NK-92 treated with Interleukin-12 subunit alpha and Interleukin-12 subunit beta, amount 100 ng/mL, for 24 hours (cell line): ENCODE results near the gene COL27A1.

Experiments used
- DNase-seq: peaks from one replicate; lab custom pipeline; 2025; lab: John Stamatoyannopoulos, UW

The COL27A1 gene

DNA sequence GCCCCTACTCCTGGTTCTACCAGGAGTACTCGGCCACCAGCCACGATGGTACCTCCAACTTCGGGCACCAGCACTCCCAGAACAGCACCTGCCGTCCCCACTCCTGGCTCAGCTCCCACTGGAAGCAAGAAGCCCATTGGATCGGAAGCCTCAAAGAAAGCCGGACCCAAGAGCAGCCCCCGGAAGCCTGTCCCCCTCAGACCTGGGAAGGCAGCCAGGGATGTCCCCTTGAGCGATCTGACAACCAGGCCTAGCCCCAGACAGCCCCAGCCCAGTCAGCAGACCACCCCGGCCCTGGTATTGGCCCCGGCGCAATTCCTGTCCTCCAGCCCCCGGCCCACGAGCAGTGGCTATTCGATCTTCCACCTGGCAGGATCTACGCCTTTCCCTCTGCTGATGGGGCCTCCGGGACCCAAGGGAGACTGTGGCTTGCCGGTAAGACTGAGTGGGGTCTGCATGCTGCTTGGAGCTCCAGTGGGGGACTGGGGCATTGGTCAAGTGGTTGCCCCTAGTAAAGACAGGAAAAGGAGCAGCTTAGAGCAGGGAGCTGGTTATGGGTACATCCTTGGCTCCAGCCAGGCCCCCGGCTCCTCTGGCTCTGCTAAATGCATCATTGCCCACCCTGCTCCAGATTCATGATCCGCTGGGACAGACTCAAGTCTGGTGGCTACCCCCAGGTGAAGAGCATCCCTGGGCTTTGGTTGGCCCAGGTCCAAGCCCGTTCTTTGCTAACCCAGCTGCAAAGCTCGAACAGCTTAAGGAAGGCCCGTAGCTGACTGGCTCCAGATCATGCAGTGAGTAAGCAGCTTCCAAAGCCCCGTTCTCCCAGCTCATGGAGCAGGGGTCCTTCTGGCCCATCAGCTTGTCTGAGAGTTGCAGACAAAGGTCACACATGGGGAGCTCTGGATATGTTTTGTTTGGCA lies 14.0 kb downstream of the COL27A1 start:
- no peak for DNase-seq

DNA sequence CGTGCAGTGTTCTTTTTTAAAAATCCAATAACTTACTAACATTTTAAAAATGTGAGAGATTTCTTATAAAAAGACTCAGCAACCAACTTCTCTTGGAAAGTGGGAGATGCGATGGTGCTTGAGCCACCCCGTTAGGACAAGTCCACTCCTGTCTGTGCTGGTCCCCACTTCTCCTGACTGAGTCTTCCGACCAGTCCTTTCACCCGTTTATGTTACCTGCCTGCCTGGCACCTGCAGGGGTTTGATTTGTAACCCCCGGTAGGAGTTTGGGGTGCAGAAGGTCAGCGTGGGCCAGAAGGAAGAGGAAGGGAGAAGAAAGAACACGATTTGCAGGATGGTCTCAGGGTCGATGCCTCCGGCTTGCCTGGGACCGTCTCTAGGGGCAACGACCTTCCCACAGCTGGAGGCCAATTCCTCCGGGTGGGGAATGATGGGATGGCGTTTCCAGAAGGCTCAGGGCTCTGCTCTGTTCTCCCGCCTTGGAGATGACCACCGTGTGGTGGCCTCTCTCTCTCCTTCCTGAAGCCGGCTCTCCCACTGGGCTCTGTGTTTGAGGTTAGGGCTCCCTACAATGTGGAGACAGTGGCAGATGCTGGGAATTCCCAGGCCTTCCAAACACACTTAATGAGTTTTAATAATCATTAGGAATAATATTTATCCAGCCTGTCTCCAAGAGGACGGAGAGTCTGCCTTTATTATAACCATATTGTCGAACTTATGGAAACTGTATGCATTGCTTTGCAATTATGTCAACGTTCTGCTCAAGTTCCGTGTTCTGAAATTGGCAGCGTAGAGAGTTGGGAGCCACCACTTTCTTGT lies 14.8 kb downstream of the COL27A1 start:
- no peak for DNase-seq

DNA sequence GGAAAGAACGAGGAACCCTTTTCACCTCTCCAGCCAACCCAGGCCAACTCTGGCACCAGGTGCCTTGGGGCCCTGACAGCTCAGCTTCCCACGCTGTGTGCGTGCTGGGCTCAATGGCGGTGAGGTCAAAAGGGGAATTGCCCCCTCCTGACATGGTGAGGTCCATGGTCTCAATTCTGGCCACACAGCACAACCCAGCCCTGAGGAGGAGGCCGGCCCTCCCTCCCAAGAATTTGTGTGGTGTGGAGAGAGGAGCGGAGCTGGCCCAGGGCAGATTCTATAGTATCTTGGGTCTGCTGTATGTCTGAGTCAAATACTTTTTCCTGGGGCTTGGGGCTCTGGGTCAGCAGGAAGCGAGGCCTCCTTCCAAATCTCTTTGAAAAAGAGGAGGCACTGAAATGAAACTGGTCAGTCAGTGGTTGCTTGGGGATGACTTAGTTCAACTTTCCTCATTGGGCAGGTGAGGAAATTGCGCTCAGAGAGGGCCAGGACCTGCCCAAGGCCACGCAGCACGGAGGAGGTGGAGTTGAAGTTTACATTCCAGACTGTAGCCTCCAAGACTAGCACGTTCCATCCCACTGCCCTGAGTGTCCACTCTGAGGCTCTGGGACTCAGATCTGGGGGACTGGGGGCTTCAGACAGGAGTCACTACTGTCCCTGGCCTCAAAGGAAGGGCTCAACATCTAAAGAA lies 15.6 kb downstream of the COL27A1 start:
- DNase-seq, result no peak

DNA sequence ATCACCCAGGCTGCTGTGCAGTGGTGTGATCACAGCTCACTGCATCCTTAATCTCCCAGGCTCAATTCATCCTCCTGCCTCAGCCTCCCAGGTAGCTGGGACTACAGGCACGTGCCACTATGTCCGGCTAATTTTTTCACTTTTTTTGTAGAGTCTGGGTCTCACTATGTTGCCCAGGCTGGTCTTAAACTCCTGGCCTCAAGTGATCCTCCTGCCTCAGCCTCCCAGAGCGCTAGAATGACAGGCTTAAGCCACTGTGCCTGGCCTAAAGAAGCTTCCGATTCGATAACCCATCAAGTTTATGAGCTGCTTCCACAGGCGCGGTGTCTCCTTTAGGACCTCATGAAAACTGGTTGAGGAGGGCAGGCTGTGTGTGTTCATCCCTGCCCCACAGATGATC lies 16.2 kb downstream of the COL27A1 start:
- DNase-seq, result no peak

DNA sequence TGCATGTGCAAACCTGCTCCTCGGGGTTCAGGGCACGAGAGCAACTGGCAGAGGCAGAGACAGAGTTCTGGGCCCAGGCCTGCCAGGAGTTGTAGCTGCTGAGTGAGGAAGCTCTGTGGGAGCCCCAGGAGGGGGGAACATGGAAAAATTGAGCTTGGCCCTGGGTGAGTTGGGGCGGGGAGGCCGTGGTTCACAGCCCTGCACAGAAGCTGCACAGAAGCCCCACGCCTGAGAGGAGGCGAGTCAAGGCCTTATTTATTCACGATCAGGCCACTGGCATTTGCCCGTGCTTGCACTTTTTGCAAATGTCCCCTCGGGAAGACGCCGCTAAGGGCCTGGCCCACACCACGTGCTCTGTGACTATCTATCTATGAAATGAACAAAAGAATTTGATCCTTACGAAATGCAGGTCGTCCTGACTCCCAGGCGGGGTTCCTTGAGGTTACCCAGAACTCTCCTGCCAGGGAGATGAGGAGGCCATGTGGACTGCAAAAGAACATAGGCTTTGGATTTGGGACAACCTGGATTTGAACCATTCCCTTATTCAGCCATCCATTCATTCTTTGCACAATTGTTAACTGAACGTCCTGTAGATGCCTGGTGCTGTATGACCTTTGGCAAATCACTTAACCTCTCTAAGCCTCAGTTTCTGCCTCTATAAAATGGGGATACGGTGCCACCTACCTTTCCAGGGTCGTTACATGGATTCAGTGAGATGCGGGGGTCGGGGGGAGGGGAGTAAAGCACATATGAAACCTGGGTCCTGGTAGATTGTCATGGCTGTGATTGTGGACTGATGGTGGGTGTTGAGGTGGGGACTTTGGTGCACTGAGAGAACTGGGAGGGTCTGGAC lies 17.9 kb downstream of the COL27A1 start:
- DNase-seq, result no peak

DNA sequence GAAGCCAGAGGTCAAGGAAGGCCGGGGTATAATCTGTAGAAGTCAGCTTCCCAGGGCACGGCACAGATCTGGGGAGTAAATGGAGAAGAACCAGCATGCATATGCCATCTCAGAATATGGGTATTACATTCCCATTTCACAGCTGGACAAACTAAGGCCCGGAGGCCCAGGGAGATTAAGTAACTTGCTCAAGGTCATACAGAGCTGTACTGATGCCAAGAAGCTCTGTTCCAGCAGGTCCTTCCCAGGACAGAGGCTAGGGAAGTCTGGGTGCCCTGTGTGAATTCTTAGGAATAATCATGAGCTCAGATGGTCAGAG lies 19.2 kb downstream of the COL27A1 start:
- no peak for DNase-seq

DNA sequence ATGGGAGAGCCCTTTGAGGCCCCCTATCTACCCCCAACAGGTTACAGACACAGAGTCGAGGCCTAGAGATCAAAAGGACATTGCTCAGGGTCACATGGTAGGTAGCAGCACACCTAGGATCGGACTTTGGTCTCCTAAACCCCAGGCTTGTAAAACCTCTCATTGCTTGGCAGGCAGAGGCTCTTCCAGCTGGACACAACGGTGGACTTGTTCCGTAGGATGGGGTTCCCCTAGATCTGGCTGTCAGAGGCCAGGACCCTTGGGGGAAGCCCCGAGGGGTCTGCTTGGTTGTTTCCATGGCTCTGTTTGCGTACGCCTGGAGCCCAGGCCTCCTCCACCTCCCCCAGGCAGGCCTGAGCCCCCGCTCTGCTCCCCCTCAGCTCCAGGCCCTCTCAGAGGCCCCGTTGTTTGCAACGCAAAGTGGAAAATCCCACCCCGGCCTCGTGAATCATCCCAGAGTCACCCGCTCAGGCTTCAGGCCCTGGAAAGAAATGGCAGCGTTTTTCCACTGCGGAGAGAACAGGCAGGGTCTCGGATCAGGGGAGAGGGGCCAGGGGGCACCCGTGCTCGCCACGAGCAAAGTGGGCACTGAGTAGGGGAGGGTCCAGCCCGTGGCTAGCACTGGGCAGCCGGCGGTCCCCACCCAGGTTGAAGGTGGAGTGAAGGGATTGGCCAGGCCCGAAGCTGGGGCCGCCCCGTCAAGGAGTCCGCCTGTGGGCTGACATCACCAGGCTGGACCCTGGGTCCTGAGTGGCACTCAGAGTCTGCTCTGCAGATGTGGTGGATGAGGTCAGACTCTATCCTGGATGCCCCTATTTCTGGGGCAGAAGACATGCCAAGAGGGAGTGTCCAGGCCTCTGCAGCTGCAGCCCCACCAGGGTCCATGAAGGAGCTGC lies 19.8 kb downstream of the COL27A1 start:
- no peak for DNase-seq

DNA sequence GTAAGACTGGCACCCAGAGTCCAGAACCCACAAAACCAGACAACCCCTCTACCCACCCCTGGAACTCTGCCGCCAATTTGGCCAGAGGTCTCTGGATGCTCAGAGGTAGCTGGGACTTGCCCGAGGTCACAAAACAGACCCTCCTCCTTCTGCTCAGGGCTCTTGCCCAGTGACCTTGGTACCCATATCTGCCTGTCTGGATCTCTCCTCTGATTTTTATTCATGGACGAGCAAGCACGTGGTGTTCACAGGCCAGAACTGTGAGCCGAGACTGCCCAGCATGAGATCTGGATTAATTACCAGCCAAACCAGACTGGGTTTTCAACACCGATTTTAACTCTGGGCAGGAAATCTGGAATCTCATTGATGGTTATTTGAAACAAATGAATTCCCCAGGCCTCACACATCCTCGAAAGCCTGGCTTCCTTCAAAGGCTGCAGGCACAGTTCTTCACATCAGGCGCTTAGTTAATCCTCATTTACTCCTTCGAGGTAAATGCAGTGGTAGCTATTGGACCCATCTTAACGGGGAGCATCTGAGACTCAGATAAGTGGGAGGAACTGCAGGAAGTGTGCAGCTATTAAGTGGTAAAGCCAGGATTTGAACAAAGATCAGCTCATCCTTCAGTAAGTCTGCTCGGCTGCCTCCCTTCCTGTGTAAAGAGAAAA lies 21.4 kb downstream of the COL27A1 start:
- DNase-seq, result no peak

DNA sequence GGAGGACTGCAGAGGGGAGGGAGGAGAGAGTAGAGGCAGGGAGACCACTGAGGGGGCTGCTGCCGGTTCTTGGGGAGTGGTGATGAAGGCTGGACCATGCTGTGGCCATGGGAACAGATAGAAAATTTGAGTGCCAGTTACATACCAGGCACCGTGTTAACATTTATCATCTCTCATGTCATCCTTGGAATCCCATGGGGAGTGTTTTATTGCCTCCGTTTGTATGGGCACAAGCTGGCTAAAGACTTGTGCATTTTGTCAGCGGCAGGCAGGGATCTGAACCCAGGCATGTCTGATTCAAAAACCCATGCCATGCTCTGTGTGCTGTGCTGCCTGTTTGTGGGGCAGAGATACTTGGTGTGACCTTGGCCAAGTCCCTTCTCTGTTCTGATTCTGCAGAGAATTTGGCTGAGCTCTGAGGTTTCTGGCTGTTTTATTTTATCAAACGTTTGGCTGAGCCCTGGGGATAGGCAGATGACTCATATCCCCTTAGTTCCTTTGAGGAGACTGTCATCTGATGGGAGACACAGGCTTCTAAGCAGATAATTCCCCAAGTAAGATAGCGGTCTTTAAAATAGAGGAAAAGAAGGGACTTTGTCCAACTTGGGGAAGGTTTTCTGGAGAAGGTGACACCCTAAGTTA lies 22.2 kb downstream of the COL27A1 start:
- DNase-seq, result no peak

DNA sequence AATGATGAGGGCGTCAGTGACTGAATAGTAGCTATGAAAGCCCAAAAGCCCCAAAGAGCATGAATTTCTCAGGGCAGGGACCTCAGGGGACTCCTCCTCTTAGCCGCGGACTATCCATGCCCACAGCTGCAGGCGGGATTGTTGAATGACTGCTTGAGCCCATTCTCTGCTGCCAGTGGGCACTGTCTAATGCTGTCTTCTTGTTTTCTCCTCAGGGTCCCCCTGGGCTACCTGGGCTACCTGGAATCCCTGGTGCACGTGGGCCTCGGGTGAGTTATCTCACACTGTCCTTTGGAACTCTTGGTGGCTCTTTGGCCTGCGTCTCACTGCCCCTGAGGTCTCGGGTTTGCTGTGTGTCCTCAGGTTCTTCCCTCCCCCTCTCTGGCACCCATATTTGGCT lies 22.7 kb downstream of the COL27A1 start:
- no peak for DNase-seq

DNA sequence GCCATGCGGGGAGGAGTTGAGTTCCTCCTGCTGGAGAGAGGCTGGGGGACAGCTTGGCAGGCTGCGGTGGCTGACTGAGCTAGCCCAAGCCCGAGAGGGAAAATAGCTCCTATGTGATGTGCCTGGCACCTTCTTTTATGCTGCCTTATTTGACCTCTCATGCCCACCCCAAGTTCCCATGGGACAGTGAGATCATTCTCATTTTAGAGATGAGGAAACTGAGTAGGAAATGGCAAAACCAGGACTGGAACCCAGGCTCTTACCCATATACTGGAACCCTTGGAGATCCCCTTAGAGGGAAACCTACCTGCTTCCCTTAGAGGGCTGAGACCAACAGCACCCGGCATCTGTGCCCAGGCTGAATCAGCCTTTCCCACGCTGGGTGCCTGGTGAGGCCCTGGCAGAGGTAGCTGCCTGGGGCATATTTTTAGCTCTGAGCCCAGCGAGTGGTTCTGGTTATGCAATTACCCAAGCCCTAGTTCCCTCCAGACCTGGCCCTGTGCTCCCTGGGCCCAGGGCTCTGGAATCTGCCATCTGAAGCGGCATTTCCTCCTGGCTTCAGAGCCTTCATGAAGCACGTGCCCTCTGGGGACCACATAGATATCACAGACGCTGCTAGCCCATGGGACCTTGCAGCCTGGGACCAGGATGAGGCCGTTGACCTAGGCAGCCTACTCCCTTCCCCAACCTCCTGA lies 23.6 kb downstream of the COL27A1 start:
- DNase-seq, result no peak

DNA sequence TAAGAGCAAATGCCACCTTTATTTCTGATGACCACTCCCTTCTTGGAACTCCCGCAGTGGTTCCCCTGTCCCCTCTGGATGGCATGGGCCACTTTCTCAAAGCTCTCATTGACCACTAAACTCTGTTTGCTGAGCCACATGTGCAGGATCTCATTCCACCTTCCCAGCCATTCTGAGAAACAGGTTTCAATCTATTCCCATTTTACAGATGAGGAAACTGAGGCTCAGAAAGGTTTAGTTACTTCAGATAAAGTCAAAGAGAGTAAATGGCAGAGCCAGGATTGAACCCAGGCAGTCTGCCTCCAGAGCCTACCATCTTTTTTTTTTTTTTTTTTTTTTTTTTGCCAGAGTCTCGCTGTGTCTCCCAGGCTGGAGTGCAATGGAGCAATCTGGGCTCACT lies 24.2 kb downstream of the COL27A1 start:
- DNase-seq, result no peak

DNA sequence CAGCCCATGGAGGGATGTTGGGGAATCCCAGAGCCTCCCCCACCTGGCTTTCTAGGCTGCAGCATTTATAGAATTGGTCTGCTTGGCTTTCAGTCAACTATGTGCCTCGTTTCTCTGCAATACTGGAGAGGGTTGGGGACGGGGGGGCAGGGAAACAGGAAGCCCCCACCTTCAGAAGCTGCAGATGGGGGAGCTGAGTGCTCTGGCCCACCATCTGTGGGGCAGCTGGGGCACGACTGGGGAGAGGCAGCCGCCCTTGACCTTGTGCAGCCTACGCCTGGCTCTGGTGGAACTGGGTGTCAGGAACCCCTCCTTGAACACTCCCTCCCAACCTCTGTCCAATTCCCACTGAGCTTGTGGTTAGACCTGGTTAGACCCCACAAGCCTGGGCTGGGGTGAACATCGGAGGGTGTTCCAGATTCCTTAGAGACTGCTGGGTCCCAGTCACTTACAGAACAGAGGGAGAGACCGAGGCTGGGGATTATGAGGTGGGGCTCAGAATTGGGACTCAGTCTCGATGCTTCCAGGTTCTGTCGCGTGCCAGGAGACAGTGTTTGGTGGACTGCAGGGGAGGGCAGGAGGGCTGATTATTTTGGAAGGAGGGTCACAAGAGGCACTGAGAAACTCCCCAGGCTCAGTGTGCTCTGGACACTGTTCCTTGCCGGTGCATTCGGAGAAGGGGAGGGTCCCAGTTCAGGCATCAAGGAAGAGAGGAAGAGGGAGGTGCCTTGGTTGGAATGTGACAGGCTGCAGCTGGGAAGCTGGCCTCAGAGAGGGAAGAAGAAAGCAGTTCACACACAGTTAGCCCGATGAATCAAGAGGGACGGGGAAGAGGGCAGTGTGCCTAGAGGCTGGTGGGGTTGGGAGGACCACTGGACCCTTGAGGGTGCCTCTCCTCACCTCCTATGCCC lies 25.6 kb downstream of the COL27A1 start:
- DNase-seq, result no peak

DNA sequence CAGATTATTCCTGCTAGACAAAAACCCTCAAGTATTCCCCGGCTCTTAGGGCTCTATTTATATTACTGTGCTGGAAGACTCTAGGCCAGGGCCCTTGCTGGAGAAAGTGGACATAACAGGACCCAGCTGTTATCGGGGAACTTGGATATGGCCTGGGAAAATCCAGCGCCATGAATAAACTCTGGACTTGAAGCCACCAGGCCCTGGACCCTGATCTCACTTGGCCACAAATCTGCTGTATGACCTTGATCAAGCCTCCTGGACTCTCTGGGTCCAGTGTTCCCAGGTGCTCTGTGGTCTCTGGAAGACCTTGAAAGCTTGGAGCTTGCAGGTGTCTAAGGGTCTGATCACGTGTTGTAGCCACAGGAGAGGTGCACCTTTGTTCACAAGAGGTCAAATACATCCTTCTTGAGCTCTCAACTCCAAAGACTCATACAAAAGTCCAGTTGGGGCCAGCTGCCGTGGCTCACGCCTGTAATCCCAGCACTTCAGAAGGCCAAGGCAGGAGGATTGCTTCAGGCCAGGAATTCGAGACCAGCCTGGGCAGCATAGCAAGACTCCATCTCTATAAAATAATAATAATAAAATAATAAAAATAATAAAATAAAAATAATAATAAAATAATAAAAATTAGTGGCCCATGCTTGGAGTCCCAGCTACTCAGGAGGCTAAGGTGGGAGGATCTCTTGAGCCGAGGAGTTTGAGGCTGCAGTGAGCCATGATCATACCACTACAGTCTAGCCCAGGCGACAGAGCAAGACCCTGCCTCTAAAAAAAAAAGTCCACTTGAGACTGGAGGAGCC lies 26.5 kb downstream of the COL27A1 start:
- DNase-seq, result no peak

DNA sequence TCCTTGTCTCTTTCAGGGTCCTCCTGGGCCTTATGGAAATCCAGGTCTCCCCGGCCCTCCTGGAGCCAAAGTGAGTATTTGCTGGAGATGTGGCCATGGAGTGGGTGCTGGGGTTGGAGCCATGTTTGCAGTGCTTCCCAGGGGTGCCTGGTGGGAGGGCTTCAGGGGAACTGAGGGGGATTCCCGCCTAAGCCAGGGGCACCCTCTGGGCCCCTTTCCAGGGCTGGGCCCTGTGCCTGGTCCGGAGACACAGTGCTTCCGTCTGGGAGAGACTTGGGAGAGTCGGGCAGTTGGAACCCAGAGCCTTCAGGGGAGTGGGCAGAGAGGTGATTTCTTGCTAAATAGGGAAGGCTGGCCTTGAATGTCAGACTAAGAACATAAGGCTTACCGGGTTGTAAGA lies 27.7 kb downstream of the COL27A1 start:
- no peak for DNase-seq

DNA sequence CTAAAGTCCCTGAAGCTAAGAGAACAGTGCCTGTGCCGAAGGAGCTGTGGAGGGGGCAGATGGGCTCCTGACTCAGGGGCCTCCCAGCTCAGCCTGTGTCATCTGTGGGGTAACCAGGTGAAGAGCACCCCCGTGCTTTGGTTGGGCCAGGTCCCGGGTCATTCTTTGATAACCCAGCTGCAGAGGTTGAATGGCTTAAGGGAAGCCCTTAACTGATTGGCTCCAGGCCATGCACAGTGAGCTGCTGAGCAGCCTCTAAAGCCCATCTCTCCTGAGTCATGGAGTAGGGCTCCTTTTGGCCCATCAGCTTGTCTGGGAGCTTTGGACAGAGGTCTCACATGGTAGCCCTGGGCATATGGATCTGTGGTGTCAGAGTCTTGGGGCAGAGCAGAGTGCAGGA lies 28.7 kb downstream of the COL27A1 start:
- DNase-seq, result no peak

DNA sequence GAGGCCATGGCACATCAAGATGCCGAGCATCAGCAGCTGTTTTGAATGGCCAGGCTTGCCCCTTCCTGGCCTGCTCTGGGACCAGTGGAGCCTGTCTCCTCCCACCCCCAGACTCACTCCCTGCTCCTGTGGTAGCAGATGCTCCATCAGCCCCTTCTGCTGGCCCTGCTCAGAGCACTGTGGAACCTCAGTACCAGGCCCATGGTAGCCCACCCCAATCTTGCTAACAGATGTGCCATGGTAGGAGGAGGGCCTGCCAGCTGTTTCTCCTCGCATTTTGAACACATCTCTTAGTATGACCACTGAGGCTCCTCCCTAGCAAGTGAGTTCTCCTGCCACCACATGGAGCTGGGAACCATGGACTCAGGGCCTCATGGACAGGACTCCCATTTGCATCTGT lies 29.5 kb downstream of the COL27A1 start:
- DNase-seq, result no peak
